GM18505 (cell line): ENCODE data around the gene TENT4B.

ENCODE experiments used
- ATAC-seq: cut with Tn5 transposase; IDR thresholded peaks from one replicate; pipeline ENCODE4 v1.9.1; 2021; ENCODE audit not compliant: unreplicated experiment
- POLR2A ChIP-seq: IDR thresholded peaks from 4 replicates; pipeline ENCODE4 v1.6.1; 2011; ENCODE audit warnings: borderline replicate concordance; ENCODE audit not compliant: insufficient read depth, insufficient read length; ENCODE audit errors: extremely low read depth

The TENT4B gene

GRCh38 chr16:50139580-50139979 is 13.5 kb upstream of the TENT4B start:
- TF ChIP-seq POLR2A, result no peak
- ATAC-seq, result no peak

- no peak for ATAC-seq
Measured at GRCh38 chr16:50144211-50144610, 8.9 kb upstream of the TENT4B start.

GRCh38 chr16:50146479-50147435 is 6.3 kb upstream of the TENT4B start:
- ATAC-seq, result no peak
- no peak for TF ChIP-seq POLR2A

More at GRCh38 chr16:50144211-50144610, 8.9 kb upstream of the TENT4B start:
- no peak for TF ChIP-seq POLR2A

GRCh38 chr16:50151322-50151721 is 1.8 kb upstream of the TENT4B start:
- ATAC-seq, result no peak
- no peak for TF ChIP-seq POLR2A

- ATAC-seq, result no peak
- no peak for TF ChIP-seq POLR2A
Measured at GRCh38 chr16:50151756-50152155, 1.4 kb upstream of the TENT4B start.

DNA sequence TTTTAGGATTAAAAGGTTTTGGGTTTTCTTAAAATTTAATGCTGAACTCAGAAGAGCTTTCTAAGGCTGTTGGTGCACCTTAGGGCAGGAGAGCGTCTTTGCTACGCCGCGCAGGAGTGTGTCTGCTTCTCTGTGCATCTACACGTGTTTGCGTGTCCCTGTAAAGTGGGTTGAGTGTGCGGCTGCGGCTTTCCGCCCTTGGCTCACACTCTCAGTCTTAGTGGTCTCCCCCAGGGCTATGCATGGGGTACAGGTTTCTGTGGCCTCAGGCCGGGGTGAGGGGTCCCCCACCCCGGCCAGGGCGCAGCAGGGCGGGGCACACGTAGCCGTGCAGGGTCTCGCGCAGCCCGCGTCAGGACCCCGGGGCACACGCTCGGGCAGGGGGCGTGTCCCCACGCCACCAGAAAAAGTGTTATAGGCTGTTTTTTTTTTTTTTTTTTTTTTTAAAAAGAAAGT is 727 bp upstream of the TENT4B start:
- no peak for TF ChIP-seq POLR2A
- peak; percentile 40 for ATAC-seq

DNA sequence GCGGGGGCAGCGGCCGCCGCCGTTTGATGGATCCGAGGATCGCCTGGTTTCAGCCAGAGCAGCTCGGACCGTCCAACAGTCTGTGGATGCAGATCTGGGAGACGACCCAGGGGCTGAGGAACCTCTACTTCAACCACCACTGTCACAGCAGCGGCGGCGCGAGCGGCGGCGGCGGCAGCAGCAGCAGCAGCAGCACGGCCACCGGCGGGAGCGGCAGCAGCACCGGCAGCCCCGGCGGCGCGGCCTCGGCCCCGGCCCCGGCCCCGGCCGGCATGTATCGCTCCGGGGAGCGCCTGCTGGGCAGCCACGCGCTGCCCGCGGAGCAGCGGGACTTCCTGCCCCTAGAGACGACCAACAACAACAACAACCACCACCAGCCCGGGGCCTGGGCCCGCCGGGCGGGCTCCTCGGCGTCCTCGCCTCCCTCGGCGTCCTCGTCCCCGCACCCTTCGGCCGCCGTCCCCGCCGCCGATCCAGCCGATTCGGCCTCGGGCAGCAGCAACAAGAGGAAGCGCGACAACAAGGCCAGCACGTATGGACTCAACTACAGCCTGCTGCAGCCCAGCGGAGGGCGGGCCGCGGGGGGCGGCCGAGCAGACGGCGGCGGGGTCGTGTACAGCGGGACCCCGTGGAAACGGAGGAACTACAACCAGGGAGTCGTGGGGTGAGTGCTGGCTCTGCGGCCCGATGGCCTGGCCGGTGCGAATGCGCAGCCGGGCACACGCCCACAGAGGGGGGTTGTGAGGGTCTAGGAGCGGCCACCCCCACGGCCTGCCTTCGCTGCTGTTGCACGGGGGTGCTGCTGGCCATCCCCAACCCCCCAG is 702 bp downstream of the TENT4B start:
- peak; percentile 20 for ATAC-seq
- TF ChIP-seq POLR2A, result no peak

- no peak for TF ChIP-seq POLR2A
- no peak for ATAC-seq
Measured at GRCh38 chr16:50154420-50154950, 1.4 kb downstream of the TENT4B start.

- TF ChIP-seq POLR2A, result no peak
- no peak for ATAC-seq
Measured at GRCh38 chr16:50155925-50156324, 2.8 kb downstream of the TENT4B start.

DNA sequence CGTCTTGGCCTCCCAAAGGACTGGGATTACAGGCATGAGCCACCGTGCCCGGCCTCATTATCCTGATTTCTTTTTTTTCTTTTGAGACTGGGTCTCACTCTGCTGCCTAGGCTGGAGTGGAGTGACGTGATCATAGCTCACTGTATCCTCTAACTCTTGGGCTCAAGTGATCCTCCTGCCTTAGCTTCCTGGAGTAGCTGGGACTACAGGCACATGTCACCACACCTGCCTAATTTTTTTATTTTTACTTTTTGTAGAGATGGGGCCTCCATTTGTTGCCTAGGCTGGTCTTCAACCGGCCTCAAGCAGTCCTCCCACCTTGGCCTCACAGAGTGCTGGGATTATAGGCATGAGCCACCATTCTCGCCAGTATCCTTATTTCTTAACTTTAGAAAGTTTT is 3.5 kb downstream of the TENT4B start:
- ATAC-seq, result no peak
- TF ChIP-seq POLR2A, result no peak

GRCh38 chr16:50160495-50161164 is 7.5 kb downstream of the TENT4B start:
- ATAC-seq, result no peak
- TF ChIP-seq POLR2A, result no peak

DNA sequence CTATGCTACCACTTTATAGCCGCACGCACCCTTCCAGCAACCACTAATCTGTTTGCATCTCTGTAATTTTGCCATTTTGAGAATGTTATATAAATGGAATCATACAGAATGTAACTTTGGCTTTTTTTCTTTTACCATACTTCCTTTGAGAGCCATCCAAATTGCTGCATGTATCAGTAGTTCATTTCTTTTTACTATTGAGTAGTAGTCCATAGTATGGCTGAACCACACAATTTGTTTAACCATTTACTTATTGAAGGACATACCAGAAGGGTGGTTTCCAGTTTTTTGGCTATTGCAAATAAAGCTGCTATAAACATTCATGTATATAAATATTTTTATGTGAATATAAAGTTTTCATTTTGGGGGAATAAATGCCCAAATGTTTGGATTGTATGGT is 8.8 kb downstream of the TENT4B start:
- no peak for TF ChIP-seq POLR2A
- no peak for ATAC-seq

DNA sequence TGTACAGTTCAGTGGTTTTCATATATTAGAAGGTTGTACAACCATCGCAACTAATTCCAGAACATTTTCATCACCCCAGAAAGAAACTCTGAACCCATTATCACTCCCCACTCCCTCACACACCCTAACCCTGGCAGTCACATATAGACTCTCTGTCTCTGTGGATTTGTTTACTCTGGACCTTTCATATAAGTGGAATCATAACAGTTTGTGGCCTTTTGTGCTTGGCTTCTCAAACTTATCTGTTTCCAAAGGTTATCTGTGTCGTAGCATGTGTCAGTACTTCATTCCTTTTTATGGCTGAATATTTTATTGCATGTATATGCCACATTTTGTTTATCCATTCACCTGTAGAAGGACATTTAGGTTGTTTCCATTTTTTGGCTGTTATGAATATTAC is 12.4 kb downstream of the TENT4B start:
- ATAC-seq, result no peak
- no peak for TF ChIP-seq POLR2A
